Retina (tissue), 1 donor: ENCODE data around the gene AUTS2.

Source experiments
- DNase-seq: peaks from one replicate; pipeline ENCODE4 v3.0.0-alpha.2; 2016

The AUTS2 gene

DNA sequence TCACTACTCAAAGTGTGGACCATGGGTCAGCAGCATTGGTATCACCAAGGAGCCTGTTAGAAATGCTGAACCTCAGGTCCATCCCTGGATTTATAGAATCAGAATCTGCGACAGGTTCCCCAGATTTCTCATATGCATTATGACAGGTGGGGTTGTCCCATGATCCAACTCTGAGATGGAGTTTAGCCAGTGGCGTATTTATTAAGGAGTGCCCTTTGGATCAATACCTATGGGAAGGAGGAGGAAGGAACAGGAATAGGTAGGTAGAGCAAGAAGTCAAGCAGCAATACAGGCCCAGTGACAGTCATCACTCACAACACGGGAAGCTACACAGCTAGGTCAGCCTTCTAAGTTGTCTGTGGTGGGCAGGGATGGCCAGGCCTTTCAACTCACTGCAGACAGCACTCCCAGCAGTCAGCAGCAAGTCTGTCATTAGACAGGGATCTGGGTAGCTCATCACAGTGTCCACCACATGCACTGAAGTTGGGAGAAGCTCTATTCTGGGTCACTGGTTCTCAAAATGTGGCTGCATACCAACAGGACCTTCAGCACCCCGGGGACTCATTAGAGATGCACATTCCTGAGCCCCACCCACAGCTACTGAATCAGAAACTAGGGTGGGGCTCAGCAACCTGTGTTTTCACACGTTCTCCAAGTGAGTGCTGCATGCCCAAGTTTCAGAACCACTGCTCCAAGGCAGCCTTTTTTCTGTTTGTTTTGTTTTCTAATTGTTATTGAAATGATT is 1001.3 kb downstream of the AUTS2 start:
- no peak for DNase-seq

DNA sequence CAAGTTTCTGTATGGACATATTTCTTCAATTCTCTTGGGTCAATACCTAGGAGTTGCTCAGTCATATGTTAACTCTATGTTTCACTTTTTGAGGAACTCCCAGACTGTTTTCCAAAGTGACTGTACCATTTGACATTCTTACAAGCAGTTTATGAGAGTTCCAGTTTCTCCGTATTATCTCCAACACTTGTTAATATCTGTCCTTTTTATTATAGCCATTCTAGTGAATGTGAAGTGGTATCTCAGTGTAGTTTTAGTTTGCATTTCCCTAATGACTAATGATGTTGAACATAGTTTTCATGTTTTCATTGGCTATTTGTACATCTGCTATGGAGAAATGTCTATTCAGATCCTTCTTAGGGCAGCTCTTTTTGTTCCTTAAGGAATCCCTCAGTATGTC is 1002.7 kb downstream of the AUTS2 start:
- DNase-seq = no peak

DNA sequence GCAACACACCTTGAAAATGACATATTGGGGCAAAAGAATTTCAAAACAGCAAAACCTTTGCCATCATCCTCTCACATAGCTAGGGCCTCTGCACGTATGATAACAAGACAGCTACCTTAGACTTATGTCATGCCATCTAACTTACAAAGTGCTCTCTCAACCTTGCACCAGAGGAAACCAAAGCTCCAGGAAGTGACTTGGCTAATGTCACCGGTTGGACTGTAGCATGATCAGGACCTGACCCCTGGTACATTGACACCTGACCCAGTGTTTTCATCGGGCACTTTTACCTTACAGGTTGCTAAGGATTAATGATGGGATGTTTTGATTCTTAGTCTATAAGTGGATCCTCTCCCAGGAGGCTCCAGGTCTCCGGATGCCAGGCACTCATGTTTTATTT is 1003.8 kb downstream of the AUTS2 start:
- no peak for DNase-seq

GRCh38 chr7:70607281-70607680 is 1009.0 kb downstream of the AUTS2 start:
- no peak for DNase-seq

DNA sequence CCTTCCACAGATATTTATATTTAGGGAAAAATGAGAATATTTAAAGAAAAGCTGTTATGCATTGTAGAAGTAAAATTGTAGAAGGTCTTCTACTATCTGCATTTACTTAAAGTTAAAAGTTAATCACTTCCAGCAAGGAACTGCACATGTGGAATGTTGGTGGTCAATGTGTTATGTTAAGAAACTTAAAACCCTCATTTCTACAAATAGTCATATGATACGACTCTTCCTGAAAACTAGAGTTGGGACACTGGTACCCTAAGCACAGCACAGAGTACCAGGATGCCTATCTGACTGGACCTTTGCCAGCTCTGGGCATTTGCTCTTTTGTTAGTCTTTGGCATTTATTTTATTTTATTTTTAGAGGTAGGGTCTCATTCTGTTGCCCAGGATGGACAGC is 1009.5 kb downstream of the AUTS2 start:
- DNase-seq = no peak

- no peak for DNase-seq
Measured at GRCh38 chr7:70608229-70608628, 1010.0 kb downstream of the AUTS2 start.

GRCh38 chr7:70612811-70613210 is 1014.5 kb downstream of the AUTS2 start:
- peak; percentile 90 for DNase-seq

DNA sequence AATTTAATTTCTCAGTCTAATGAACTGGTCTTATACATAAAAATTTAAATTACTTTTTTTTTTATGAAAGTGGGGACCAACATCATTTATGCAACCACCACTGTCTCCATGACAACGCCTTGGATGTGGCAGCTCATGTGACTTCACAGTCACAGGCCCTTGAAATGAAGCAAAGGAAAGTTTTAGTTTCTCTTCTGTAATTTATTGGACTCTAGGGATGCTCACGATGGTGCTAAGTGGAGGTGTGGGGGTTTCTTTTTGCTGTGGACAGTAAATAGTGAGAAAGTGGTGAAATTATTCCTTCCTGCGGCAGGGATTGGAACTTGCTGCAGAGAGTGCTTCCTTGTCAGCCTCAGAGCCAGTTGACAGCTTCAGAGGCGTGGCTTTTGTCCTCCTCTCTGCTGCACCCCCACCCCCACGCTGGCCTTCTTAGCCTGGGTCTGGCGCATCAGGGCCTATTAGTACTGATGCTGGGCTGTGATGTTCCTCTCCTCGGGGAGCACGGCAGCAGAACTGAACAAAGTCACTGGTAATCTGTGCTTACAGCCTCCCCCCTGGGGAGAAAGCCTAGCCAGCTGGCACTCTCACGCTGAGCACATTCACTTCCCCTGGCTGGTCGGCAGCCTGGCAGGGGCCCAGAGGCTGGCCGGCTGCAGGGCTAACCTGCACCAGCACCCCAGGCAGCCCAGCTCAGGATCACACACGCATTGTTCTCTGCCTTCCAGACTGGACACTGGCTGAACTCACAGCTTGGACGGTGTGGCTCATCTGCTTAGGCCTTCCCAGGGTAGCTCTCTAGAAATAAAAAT is 1016.2 kb downstream of the AUTS2 start:
- peak; percentile 88 for DNase-seq

DNA sequence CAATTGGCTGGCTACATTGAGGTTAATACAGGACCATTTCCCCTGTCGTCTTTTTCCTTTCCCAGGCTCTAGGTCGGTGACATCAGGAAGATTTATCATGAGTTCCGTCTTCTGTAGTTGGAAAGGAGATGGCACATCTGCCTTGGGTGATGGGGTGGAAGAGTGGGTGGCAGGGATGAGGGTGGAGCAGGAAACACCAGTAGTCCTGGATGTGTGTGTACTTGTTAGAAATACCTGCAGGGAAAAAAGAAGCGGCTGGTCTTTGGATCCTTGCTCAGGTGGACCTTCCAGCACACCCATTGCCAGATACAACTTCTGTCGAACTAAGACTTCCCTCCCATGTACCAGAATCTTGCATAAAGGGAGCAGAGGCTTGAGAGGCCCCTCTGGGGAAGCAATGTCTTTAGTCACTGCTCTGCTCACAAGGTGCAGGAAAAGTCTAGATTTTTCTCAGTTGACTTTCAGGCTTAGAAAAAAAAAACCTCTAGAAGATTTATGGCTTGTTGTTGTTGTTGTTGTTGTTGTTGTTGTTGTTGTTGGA is 1016.9 kb downstream of the AUTS2 start:
- no peak for DNase-seq

DNA sequence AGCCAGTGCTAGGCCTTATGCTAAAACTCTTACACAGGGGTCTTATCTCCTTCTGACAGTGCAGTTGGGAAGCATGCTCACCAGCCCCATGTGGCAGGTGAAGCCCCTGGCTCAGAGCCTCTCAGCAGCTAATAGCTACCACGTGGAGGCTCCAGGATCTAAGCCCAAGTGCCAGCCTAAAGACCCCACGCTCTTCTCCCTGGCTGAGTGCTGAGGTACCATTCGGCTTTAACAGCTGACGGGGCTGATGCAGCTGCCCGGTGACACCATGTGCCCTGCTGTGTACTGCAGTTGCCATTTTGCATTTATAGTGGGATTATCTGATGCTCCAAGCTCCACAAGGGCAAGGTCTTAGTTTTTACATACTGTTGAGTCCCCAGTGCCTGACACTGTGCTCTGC is 1017.9 kb downstream of the AUTS2 start:
- peak; percentile 36 for DNase-seq

DNA sequence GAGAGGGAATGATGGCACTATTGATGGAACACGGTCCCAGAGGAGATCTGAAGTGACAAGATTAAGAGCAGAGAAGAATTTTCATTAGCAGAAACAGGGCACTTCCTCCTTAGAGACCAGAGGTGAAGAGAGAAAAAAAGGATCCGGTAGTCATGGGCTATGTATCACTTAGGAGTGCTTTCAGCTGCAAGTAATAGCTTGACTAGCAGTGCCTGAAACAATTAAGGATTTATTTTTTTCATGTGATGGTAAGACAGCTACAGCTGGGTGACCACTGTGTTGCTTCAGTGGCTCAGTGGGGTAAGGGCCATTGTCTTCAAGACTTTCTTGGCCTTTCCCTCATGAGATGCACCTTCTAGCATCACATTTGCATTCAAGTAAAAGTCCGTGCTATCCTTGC is 1018.5 kb downstream of the AUTS2 start:
- no peak for DNase-seq

DNA sequence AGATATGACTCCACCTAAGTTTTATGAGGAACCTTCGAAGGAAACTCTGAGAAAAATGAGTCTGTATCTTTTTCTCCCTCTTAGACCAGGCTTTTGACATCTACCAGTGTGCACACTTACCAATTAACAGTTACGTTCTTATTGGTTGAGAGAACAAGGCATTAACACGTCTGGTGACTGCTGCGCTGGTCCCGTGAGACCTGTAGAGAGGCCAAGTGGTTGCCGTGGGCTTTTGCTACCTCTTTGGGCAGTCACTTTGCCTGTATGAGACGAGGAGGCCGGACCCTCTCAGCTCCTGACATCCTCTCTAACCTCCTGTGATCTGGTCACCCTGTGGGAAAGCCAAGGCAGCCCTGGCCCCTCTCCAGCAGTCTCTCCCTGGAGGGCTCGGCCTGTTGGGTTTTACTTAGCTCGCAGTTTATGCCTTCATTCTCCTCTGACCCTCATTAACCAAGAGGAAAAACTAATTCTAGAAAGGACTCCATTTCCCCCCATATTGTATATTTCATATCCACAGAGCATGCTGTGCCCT is 1019.8 kb downstream of the AUTS2 start:
- DNase-seq = peak; percentile 37

DNA sequence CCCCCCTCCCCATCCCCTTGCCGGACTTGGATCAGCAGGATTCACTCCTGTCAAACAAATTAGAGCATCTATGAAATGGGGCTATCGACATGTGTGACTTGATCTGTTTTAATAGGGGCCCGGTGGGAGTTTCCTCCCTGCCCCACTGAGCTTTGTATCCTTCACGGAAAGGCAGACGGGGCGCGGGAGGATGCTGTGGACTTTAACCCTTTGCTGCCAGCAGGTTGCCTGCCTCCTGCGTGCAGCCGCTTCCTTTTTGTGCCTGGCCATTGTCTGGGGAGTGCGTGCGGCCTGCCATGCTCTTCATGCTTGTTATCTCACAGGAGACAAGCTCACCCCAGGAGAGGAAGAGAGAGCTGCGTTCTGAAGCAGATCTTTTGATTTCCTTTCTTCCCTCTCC is 1020.9 kb downstream of the AUTS2 start:
- peak; percentile 64 for DNase-seq

DNA sequence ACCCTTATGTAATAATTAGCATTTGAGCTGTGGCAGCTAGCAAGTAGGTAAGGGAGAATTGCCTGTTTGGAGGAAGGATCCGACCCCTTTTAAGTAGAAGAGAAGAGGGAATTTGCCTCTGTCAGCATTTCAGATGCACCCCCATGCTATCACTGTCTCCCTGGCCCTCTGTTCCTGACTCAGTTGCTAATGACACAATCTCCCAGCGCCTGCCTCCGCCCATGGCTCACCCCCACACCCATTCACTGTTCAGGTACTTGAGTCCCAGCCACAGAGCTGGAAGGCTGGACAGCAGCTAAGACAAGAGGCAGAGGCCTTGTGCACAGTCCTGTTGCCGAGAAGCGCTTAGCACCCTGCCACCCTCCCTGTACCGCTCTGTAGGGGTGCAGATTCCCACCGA is 1021.4 kb downstream of the AUTS2 start:
- peak; percentile 35 for DNase-seq

DNA sequence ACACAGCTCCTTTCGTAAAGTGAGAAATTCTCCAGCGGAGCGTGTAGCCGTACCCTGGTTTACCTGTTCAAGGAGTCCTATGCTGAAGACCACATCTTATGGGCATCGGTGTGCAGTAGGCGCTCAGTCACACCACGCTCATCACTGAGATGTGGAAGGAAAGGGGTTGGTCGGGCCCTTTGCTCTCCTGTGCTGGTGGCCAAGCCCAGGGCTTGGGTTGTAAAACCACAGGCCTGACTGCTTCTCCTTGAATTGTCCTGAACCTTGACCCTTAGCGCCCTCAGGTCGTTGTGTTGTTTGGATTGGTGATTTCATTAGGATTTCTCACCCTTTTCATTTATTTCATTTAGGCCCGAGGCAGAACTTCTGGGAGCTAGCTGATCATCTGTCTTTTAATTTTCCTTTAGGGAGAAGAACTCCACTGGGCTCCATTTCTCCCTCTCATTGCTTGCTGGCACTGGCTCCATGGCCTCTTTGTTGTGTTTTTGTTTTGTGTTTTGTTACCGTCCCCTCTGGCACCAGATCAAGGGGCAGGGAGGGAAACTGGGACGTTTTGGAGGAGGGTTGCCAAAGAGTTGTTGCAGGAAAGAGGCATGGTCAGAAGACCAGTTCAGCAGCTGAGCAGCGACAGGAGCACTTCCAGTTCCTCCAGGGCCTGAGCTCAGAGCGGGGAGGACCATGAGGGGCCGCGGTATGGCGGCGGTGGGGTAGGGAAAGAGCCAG is 1022.2 kb downstream of the AUTS2 start:
- no peak for DNase-seq

- DNase-seq = no peak
Measured at GRCh38 chr7:70621954-70622600, 1023.8 kb downstream of the AUTS2 start.

GRCh38 chr7:70622936-70623335 is 1024.7 kb downstream of the AUTS2 start:
- no peak for DNase-seq

DNA sequence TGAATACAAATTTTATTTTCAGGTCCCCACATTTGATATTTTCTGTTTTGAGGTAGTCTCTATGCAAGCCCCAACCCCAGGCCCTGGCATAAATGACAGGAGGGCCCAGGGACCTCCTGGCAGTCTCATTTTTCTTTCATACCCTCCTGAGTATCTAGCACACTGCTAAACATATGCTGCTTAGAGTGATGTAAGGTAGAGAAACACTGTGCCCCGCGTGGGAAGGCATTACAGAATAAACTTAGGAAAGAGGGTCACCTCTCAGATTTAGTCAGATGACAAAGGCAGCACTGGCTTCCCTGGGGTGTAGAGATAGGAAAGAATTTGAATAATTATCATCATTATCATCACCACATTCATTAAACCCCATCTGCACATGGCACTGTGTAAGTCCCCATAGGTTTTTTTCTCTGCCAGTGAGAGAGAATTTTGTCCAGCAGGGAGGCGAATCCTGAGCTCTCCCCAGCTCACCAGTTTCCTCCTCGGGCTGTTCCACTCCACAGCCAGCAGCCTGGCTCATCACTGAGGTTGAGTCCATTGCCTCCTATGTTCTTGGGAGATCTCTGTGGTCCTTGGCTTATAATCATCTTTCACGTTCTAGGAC is 1026.3 kb downstream of the AUTS2 start:
- DNase-seq = no peak

DNA sequence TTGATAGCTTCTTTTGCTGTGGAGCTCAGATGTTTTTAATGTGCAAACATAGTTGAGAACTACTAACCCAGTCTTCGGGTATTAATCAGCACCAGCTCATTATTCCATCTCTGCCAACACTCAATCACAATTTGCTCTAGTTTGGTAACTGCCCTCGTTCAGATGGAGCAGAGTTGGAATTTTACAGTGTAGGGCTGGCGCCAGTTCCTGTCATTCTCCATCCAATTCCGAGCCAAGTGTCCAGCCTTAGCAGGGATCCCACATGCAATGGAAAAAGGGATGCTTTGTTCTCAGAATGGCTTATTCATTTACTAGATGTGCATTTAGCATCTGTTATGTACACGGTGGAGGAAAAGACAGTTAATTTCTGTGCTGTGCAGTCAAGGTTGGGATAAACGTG is 1029.2 kb downstream of the AUTS2 start:
- no peak for DNase-seq

- DNase-seq = peak; percentile 71
Measured at GRCh38 chr7:70630440-70630817, 1032.2 kb downstream of the AUTS2 start.

DNA sequence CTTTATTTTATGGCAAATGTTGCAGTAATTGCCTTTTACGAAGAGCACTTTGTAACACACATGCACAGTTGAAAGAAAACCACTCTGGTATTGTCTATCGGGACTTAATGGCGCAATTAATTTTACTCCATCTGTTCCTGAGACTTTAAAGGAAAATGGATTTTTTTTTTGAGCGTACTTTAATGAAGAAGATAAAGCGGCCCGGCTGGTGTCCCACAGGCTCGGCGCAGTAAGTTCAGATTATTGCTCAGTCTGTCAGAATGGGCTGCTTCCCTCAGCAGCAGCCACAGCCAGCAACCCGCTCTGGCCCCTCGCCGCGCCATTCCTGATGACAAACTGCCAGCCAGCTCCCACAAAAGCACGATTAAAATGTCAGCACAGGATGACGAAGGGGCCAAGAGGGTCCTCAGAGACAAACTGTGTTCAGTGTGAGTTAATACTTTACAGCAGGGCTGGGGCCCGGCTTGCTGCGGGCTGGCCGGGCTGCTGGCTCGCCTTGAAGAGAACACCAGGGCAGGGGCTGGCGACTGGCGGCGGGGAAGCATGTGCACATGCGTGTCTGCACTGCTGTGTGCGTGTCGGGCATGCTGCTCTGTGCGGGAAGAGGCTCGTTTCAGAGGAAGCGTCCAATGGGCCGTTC is 1032.7 kb downstream of the AUTS2 start:
- peak; percentile 90 for DNase-seq

DNA sequence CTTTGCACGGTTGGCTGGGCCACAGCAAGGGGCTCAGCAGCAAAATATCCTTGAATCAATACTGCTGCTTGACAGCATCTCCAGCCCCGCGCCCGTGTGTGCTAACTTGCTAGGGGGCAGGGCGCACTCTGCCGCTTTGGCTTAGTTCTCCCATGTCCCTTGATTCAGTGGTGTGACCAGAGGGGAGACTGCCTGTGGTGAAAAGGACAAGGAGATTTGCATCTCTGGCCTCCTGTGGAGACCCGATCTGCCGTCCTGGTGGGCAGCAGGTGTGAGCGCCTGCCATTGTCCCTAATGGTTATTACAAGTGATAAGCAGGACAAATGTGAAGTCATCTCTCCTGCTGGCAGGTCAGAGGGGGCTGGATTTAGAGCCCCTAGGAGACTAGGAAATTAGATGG is 1033.4 kb downstream of the AUTS2 start:
- DNase-seq = peak; percentile 73
